ENCODE measurements around the gene SLC19A2. TPM values are rescaled to one million over a fixed set of nuclear protein-coding genes. Genes with fewer than 3 reads are reported as not detected.

SLC19A2 gene
- total and polyA plus RNA-seq, 2 of the 8 experiments (the other 6 are each of a cell fraction or from before 2014, with no cell fraction given), result 21.2 to 23.2 TPM

DNA sequence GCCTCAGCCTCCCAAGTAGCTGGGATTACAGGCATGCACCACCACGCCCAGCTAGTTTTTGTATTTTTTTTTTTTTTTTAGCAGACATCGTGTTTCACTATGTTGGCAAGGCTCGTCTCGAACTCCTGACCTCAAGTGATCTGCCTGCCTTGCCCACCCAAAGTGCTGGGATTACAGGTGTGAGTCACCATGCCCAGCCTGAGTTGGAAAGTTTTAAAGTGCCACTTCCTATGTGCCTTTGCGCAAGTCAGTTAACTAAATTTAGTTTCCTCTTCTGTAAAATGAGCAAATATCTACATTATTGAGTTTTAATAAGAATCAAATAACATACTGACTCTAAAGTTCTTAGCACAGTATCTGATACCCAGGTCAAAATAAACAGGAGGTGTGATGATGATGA, 12.4 kb downstream of the SLC19A2 start:
- no peak overlapping the region for H4K5ac ChIP-seq (ENCODE audit: insufficient read length, low read depth, low read length)
- FAIRE-seq (no peak), DNase-seq (ENCODE audit: low read depth in 1 of 2, low spot score in 2 of 2) (no peak)
- no peak overlapping the region for H4K8ac ChIP-seq (ENCODE audit: extremely low read depth, insufficient read depth, low read length)
- no peak overlapping the region for H3K18ac ChIP-seq (ENCODE audit: extremely low read depth, low read length)
- no peak overlapping the region for H3K23ac ChIP-seq (ENCODE audit: insufficient read length)
- no peak overlapping the region for H2AFZ ChIP-seq (ENCODE audit: low read length)
- no peak overlapping the region for H3K56ac ChIP-seq (replicated peaks; ENCODE audit: insufficient read length, low read depth, low read length)
- TF ChIP-seq JUND (IDR thresholded peaks at IDR 0.05; ENCODE audit: low read length), result no peak
- TF ChIP-seq SIX5 (IDR thresholded peaks at IDR 0.05; ENCODE audit: low read depth, low read length), result no peak
- TF ChIP-seq, protein P1, sequence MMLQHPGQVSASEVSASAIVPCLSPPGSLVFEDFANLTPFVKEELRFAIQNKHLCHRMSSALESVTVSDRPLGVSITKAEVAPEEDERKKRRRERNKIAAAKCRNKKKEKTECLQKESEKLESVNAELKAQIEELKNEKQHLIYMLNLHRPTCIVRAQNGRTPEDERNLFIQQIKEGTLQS (IDR thresholded peaks at IDR 0.05; ENCODE audit: insufficient read depth, low read depth, low read length), result no peak
- no peak for TF ChIP-seq POLR2A (IDR thresholded peaks at IDR 0.05; ENCODE audit: control extremely low read depth in 1 of 2, low read depth in 2 of 2, low read length in 2 of 2)
- TF ChIP-seq SUZ12 (IDR thresholded peaks at IDR 0.05; ENCODE audit: low read length), result no peak
- no peak for TF ChIP-seq RFX5 (IDR thresholded peaks at IDR 0.05; ENCODE audit: borderline replicate concordance, low read depth, low read length)
- TF ChIP-seq RNF2 (IDR thresholded peaks at IDR 0.05; ENCODE audit: borderline replicate concordance, low read depth, low read length, missing control alignments, poor library complexity, severe bottlenecking), result no peak
- TF ChIP-seq CBX5 (IDR thresholded peaks at IDR 0.05; ENCODE audit: low read depth, low read length), result no peak
- no peak for TF ChIP-seq TBP (IDR thresholded peaks at IDR 0.05; ENCODE audit: low read depth, low read length)
- TF ChIP-seq, protein P2, sequence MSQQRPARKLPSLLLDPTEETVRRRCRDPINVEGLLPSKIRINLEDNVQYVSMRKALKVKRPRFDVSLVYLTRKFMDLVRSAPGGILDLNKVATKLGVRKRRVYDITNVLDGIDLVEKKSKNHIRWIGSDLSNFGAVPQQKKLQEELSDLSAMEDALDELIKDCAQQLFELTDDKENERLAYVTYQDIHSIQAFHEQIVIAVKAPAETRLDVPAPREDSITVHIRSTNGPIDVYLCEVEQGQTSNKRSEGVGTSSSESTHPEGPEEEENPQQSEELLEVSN (IDR thresholded peaks at IDR 0.05), result no peak
- TF ChIP-seq CEBPB (IDR thresholded peaks at IDR 0.05; ENCODE audit: low read depth, low read length), result no peak
- TF ChIP-seq CTBP2 (IDR thresholded peaks at IDR 0.05; ENCODE audit: borderline replicate concordance, insufficient read depth, insufficient read length, low read length), result no peak
- no peaks in the 10 kb centered on the region for H3K4me1 ChIP-seq (replicated peaks in 1 of 4; ENCODE audit: control insufficient read depth in 3 of 4, insufficient read depth in 4 of 4, low read length in 3 of 4)
- H2BK20ac ChIP-seq (ENCODE audit: low read length), result no peak overlapping the region
- H2BK15ac ChIP-seq (ENCODE audit: low read length), result no peak overlapping the region
- no peak overlapping the region for H2BK12ac ChIP-seq (ENCODE audit: low read depth, low read length)
- H3K9ac ChIP-seq (replicated peaks in 1 of 4; ENCODE audit: extremely low read depth in 1 of 4, low read depth in 3 of 4, low read length in 3 of 4), result no peak overlapping the region
- no peak overlapping the region for H2AK5ac ChIP-seq (ENCODE audit: low read depth, low read length)
- no peak overlapping the region for H3K14ac ChIP-seq (ENCODE audit: insufficient read length)
- H3K4me3 ChIP-seq (ENCODE audit: extremely low read depth in 1 of 4, insufficient read depth in 2 of 4, low read depth in 3 of 4, low read length in 4 of 4), result no peak overlapping the region
- no peaks in the 10 kb centered on the region for H3K27me3 ChIP-seq (replicated peaks in 1 of 4; ENCODE audit: control insufficient read depth in 3 of 4, extremely low read depth in 1 of 4, insufficient read depth in 3 of 4, low read length in 3 of 4)
- H2BK120ac ChIP-seq (replicated peaks; ENCODE audit: low read depth, low read length), result no peak overlapping the region
- CTCF ChIA-PET (ENCODE audit: partially characterized antibody), result interaction anchor here (1.1 to 1.8 kb wide), 3 partner anchors 11 to 73 kb away, joined by 4 to 9 read pairs (median 5); no protein-coding TSS in a partner anchor
- no peak overlapping the region for H3K4me2 ChIP-seq (ENCODE audit: insufficient read depth in 1 of 2, low read depth in 2 of 2, low read length in 2 of 2)
- H4K91ac ChIP-seq (replicated peaks; ENCODE audit: insufficient read length, low read length), result no peak overlapping the region
- H3K36me3 ChIP-seq (ENCODE audit: control insufficient read depth in 2 of 4, insufficient read depth in 4 of 4, low read length in 3 of 4), result peaks cover 2 to 17% (median 7%) of the 10 kb centered on the region in 4 experiments; a peak in 6 of 8 replicates
- no peak overlapping the region for H3K4ac ChIP-seq (replicated peaks; ENCODE audit: insufficient read length, low read depth, low read length)
- no peaks in the 10 kb centered on the region for H3K9me3 ChIP-seq (ENCODE audit: insufficient read depth in 2 of 2, low read depth in 1 of 2, low read length in 1 of 2)
- H3K79me2 ChIP-seq (ENCODE audit: control insufficient read depth in 1 of 2, insufficient read depth in 2 of 2, low read length in 2 of 2), result peaks cover 0 to 18% of the 10 kb centered on the region in 2 experiments; a peak in 3 of 4 replicates
- H4K20me1 ChIP-seq (replicated peaks in 1 of 2; ENCODE audit: control insufficient read depth in 1 of 2, insufficient read depth in 2 of 2, low read length in 2 of 2), result peaks cover 0 to 2% of the 10 kb centered on the region in 2 experiments
- no peaks in the 10 kb centered on the region for H3K23me2 ChIP-seq (ENCODE audit: low read depth, low read length)
- H2BK5ac ChIP-seq (ENCODE audit: low read depth, low read length), result no peak overlapping the region
- no peak overlapping the region for H3K27ac ChIP-seq (ENCODE audit: low read depth, low read length)
- POLR2A ChIA-PET (ENCODE audit: partially characterized antibody), result interaction anchor here (1.8 kb wide), 1 partner anchor 13 kb away, joined by 4 read pairs; no protein-coding TSS in a partner anchor
- 90% methylated on average over 5 of the region's 5 CpGs; no CpG with 5 or more reads in 1 of the 2 experiments for WGBS, 2 experiments (ENCODE audit: extremely low coverage in 1 of 2, insufficient coverage in 1 of 2, insufficient read length in 1 of 2, insufficient replicate concordance in 2 of 2, low coverage in 1 of 2, low lambda C conversion rate in 2 of 2, missing lambda C conversion rate in 1 of 2)
- H3K79me1 ChIP-seq (ENCODE audit: low read depth, low read length), result peaks cover 4% of the 10 kb centered on the region

Measured in H1 (cell line).